ENCODE measurements around the gene ATP6V0D1. TPM values are rescaled to one million over a fixed set of nuclear protein-coding genes. Genes with fewer than 3 reads are reported as not detected.

Gene ATP6V0D1
- total RNA-seq, 3 donors from 2014 or later (not counting 1 experiment from before 2014, with no cell fraction given): 76.0 to 84.9 (median 83.3) TPM

GRCh38 chr16:67461600-67462278 lies 19.2 kb downstream of the ATP6V0D1 start:
- Histone ChIP-seq H3K4me3 (ENCODE audit: low read length) (no peak overlapping the region), H3K9me3 (ENCODE audit: control insufficient read depth, insufficient read depth, low read length) (no peaks in the 10 kb centered on the region), H3K27ac (ENCODE audit: low read length) (no peak overlapping the region), H3K36me3 (ENCODE audit: control insufficient read depth, insufficient read depth, low read length) (peaks cover 19% of the 10 kb centered on the region), H3K27me3 (ENCODE audit: control insufficient read depth, insufficient read depth, low read length) (no peaks in the 10 kb centered on the region), H3K4me1 (ENCODE audit: control insufficient read depth, insufficient read depth, low read length) (peaks cover 24% of the 10 kb centered on the region)
- DNase-seq (no peak), ATAC-seq (no peak)
- WGBS (ENCODE audit: insufficient coverage): 87% methylated on average over 8 of the region's 8 CpGs
- Mint-ChIP-seq H3K9me3 (no peaks in the 10 kb centered on the region), H3K36me3 (no peaks in the 10 kb centered on the region), H3K27ac (no peak overlapping the region), H3K4me1 (peaks cover 45 to 82% of the 10 kb centered on the region in 2 donors), H3K27me3 (ENCODE audit: low read depth in 2 of 2) (no peaks in the 10 kb centered on the region), H3K4me3 (no peak overlapping the region)
- intact Hi-C loops (cut with micrococcal nuclease): no loop called here
- TF ChIP-seq, protein P1, sequence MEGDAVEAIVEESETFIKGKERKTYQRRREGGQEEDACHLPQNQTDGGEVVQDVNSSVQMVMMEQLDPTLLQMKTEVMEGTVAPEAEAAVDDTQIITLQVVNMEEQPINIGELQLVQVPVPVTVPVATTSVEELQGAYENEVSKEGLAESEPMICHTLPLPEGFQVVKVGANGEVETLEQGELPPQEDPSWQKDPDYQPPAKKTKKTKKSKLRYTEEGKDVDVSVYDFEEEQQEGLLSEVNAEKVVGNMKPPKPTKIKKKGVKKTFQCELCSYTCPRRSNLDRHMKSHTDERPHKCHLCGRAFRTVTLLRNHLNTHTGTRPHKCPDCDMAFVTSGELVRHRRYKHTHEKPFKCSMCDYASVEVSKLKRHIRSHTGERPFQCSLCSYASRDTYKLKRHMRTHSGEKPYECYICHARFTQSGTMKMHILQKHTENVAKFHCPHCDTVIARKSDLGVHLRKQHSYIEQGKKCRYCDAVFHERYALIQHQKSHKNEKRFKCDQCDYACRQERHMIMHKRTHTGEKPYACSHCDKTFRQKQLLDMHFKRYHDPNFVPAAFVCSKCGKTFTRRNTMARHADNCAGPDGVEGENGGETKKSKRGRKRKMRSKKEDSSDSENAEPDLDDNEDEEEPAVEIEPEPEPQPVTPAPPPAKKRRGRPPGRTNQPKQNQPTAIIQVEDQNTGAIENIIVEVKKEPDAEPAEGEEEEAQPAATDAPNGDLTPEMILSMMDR (IDR thresholded peaks at IDR 0.05): no peak

- Histone ChIP-seq H3K27ac (ENCODE audit: low read length) (no peak overlapping the region), H3K4me3 (ENCODE audit: low read length) (no peak overlapping the region)
- 67% methylated on average over 2 of the region's 2 CpGs for WGBS (ENCODE audit: insufficient coverage)
Observed at GRCh38 chr16:67460961-67461360, 20.0 kb downstream of the ATP6V0D1 start.

GRCh38 chr16:67460168-67460567 lies 20.8 kb downstream of the ATP6V0D1 start:
- H3K27me3 Mint-ChIP-seq (ENCODE audit: low read depth in 2 of 2): no peaks in the 10 kb centered on the region
- H3K4me1 Mint-ChIP-seq: peaks cover 47 to 81% of the 10 kb centered on the region in 2 donors
- no peak overlapping the region for H3K4me3 Mint-ChIP-seq
- intact Hi-C loops (cut with micrococcal nuclease): no loop called here
- no peak overlapping the region for H3K27ac ChIP-seq (ENCODE audit: low read length)
- no peak for DNase-seq
- H3K4me1 ChIP-seq (ENCODE audit: control insufficient read depth, insufficient read depth, low read length): peaks cover 22% of the 10 kb centered on the region
- peaks cover 19% of the 10 kb centered on the region for H3K36me3 ChIP-seq (ENCODE audit: control insufficient read depth, insufficient read depth, low read length)
- no peaks in the 10 kb centered on the region for H3K36me3 Mint-ChIP-seq
- no peak overlapping the region for H3K4me3 ChIP-seq (ENCODE audit: low read length)
- ATAC-seq: no peak
- no peaks in the 10 kb centered on the region for H3K9me3 ChIP-seq (ENCODE audit: control insufficient read depth, insufficient read depth, low read length)
- TF ChIP-seq, protein P1 (IDR thresholded peaks at IDR 0.05): no peak
- H3K27ac Mint-ChIP-seq: peak overlapping the region; percentile 18 to 27
- no peaks in the 10 kb centered on the region for H3K27me3 ChIP-seq (ENCODE audit: control insufficient read depth, insufficient read depth, low read length)
- 97% methylated on average over 5 of the region's 5 CpGs for WGBS (ENCODE audit: insufficient coverage)
- no peaks in the 10 kb centered on the region for H3K9me3 Mint-ChIP-seq

More at GRCh38 chr16:67460961-67461360, 20.0 kb downstream of the ATP6V0D1 start:
- no peaks in the 10 kb centered on the region for H3K9me3 Mint-ChIP-seq
- no peaks in the 10 kb centered on the region for H3K27me3 Mint-ChIP-seq (ENCODE audit: low read depth in 2 of 2)
- no peak overlapping the region for H3K27ac Mint-ChIP-seq
- Histone ChIP-seq H3K4me1 (ENCODE audit: control insufficient read depth, insufficient read depth, low read length) (peaks cover 30% of the 10 kb centered on the region), H3K27me3 (ENCODE audit: control insufficient read depth, insufficient read depth, low read length) (no peaks in the 10 kb centered on the region), H3K36me3 (ENCODE audit: control insufficient read depth, insufficient read depth, low read length) (peaks cover 19% of the 10 kb centered on the region), H3K9me3 (ENCODE audit: control insufficient read depth, insufficient read depth, low read length) (no peaks in the 10 kb centered on the region)
- H3K4me1 Mint-ChIP-seq: peaks cover 48 to 82% of the 10 kb centered on the region in 2 donors
- intact Hi-C loops (cut with micrococcal nuclease): no loop called here
- DNase-seq: no peak
- TF ChIP-seq, protein P1 (IDR thresholded peaks at IDR 0.05): no peak
- no peaks in the 10 kb centered on the region for H3K36me3 Mint-ChIP-seq
- ATAC-seq: no peak
- H3K4me3 Mint-ChIP-seq: no peak overlapping the region

DNA sequence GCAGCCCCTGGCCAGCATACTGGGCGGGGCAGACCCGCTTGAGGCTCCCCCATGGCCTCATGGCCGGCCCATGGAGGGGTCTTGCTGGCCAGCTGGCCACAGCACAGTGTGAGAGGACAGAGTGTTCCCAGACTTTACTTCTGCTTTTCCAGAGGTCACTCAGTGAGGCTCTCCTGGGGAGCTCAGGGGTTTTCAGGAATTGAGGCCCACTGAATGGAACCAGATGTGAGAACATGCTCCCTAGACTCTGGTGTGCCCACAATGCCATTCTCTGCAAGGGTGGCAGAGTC lies 21.2 kb downstream of the ATP6V0D1 start:
- Mint-ChIP-seq H3K27me3 (ENCODE audit: low read depth in 2 of 2) (no peaks in the 10 kb centered on the region), H3K4me3 (no peak overlapping the region), H3K4me1 (peaks cover 50 to 81% of the 10 kb centered on the region in 2 donors), H3K9me3 (no peaks in the 10 kb centered on the region), H3K36me3 (no peaks in the 10 kb centered on the region), H3K27ac (no peak overlapping the region)
- H3K36me3 ChIP-seq (ENCODE audit: control insufficient read depth, insufficient read depth, low read length): peaks cover 19% of the 10 kb centered on the region
- intact Hi-C loops (cut with micrococcal nuclease): no loop called here
- 92% methylated on average over 3 of the region's 3 CpGs for WGBS (ENCODE audit: insufficient coverage)
- no peak overlapping the region for H3K27ac ChIP-seq (ENCODE audit: low read length)
- TF ChIP-seq, protein P1 (IDR thresholded peaks at IDR 0.05): no peak
- DNase-seq: no peak
- ATAC-seq: no peak
- H3K9me3 ChIP-seq (ENCODE audit: control insufficient read depth, insufficient read depth, low read length): no peaks in the 10 kb centered on the region
- H3K4me1 ChIP-seq (ENCODE audit: control insufficient read depth, insufficient read depth, low read length): peaks cover 22% of the 10 kb centered on the region
- H3K27me3 ChIP-seq (ENCODE audit: control insufficient read depth, insufficient read depth, low read length): no peaks in the 10 kb centered on the region
- no peak overlapping the region for H3K4me3 ChIP-seq (ENCODE audit: low read length)

All from natural killer cell (primary cell).